Thyroid gland (tissue), 4 donors: ENCODE results near the gene MARK2.

Experiments
- POLR2A ChIP-seq, 2 donors: fragments of 450-650 bp; IDR thresholded peaks; one replicate each; pipeline ENCODE4 v1.6.1; 2017; ENCODE audit warnings: antibody characterized with exemption in 2 of 2, mild to moderate bottlenecking in 2 of 2, moderate library complexity in 1 of 2
- TF ChIP-seq, protein P1 (sequence below), 6 experiments: fragments of 200-600 bp in 3 of 6; fragments of 450-650 bp in 3 of 6; sonication (generic) in 3 of 6; IDR thresholded peaks; one replicate each; pipeline ENCODE4 v1.5.1; 2016 to 2019; ENCODE audit warnings: antibody characterized with exemption in 6 of 6, mild to moderate bottlenecking in 2 of 6, inconsistent platforms in 1 of 6, moderate library complexity in 1 of 6

DNA sequence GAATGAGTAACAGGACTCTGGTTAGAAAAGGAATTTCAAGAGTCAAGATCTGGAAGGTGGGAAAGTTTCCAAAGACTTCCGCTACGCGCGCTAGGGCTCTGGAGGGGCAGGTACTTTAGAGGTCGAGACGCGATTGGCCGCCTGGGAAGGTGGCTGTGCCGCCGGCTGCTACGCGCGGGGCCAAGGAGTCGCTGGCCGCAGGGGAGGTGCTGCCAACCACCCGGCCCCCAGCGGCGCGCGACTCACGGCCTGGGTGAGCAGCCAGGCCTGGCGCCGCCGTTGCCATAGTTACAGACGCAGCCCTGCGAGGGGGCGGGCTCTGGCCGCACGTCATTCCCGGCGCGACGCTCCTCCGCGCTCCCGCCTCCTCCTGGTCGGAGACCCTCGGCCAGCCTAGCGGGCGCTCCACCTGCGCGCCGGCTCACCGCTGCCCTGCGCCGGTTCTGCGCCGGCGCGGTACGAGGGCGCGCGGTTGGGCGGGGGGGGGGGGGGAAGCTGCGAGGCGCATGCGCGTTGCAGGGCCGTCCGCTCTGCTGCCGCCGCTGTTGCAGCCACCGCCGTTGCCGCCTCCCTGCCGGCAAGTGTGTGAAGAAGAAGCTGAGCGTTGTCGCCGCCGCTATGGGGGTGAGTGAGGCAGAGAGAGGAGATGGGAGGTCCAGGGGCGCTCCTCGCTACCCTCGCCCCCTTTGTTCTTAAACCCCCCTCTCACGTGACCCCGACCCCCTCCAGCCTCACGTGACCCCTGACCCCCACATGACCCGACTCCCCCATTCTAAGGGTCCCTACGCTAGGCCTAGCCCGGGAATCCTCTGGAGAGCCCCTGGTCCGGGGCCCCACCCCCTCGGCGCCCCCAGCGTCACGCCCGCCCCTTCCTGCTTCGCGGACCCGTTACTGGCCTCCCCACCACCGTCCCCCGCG, 99.8 kb downstream of the MARK2 start, which contains the start of gene NAA40:
- TF ChIP-seq, protein P1, sequence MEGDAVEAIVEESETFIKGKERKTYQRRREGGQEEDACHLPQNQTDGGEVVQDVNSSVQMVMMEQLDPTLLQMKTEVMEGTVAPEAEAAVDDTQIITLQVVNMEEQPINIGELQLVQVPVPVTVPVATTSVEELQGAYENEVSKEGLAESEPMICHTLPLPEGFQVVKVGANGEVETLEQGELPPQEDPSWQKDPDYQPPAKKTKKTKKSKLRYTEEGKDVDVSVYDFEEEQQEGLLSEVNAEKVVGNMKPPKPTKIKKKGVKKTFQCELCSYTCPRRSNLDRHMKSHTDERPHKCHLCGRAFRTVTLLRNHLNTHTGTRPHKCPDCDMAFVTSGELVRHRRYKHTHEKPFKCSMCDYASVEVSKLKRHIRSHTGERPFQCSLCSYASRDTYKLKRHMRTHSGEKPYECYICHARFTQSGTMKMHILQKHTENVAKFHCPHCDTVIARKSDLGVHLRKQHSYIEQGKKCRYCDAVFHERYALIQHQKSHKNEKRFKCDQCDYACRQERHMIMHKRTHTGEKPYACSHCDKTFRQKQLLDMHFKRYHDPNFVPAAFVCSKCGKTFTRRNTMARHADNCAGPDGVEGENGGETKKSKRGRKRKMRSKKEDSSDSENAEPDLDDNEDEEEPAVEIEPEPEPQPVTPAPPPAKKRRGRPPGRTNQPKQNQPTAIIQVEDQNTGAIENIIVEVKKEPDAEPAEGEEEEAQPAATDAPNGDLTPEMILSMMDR (IDR thresholded peaks at IDR 0.05), result no peak
- peak in 1 of 2 donors; percentile 48 for TF ChIP-seq POLR2A (IDR thresholded peaks at IDR 0.05)
